GM19351 (cell line): ENCODE results near the gene DNAJC21.

Experiments
- ATAC-seq: cut with Tn5 transposase; IDR thresholded peaks from one replicate; pipeline ENCODE4 v1.9.1; 2021; ENCODE audit warnings: mild to moderate bottlenecking, moderate library complexity; ENCODE audit not compliant: unreplicated experiment

DNAJC21 gene

DNA sequence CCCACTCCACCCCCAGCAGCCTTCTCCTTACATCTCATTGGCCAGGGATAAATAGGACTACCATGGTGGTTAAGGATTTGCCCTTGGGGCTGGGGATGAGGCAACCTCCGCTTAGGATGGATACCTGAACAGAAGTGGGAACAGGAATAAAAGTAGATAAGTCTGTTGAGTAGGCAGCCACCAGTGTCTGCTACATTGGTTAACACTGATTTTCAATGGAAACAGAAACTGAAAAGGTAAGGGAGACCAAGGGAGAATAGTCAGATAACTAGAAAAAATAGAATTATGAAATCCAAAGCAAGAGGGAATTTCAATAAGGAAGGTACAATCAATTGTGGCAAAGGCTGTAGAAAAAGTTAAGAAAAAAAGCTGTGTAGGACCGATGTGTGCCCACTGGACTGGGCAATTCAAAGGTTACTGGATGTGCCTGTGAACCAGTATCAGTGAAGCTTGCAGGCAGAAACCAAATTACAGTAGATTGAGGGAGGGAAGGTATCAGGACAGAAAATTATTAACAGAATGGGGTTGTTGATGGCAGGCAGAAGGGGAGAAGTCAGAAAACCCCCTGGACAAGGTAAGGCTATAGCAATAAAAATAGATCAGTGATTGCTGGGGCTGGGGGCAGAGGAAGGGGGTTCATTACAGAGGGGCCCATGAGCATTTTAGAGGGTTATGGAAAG lies 48.7 kb downstream of the DNAJC21 start:
- ATAC-seq: no peak

DNA sequence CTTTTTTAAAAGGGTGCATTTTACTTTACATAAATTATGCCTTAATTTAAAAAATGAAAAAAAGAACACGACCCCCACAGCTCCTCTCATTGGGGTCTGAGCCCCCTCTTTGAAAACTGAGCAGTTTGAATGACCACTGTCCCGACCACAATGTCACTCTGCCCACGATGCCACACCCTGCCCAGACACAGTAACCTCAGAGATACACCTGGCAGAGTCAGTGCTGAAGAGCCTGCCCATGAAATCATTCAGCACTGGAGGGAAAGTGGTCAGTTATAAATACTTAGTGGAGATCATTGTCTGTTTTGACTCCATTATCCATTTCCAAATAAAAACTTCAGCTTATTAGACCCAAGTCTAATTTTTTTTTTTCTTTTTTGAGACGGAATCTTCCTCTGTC lies 49.3 kb downstream of the DNAJC21 start:
- no peak for ATAC-seq

DNA sequence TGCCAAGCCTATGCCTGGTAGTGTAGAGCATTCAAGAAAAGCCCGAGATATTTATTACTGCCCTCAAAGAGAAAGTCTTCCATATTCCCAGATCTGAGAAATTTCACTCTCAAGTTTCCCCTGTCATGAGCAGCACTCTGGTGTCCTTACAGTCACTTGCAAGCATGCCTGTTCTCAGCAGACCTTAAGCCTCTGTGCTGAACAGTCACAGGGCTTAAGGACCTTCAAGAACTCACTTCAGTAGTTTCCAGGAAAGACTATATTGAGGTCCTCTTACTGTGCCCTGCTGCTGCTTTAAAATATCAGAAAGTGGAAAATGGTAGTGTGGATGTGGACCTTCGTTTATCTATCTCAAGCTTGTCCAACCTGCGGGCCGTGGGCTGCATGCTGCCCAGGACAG lies 53.5 kb downstream of the DNAJC21 start:
- no peak for ATAC-seq

DNA sequence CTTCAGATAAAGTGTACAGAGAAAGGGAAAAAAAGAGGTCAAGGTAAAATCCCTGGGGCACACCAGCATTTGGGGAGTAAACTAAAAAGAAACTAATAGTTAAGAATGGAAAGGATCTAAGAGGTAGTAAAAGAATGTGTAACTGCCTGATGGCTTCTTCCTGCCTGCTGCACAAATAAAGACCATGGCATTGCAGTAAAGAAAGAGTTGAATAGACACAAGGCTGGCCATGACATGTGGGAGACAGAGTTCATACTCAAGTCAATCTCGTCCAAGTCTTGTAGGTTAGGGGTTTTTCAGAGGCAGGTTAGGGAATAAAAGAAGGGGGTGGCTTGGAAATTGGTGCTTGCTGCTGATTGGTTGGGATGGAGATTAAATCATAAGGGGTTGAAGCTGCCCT lies 57.6 kb downstream of the DNAJC21 start:
- ATAC-seq: no peak

DNA sequence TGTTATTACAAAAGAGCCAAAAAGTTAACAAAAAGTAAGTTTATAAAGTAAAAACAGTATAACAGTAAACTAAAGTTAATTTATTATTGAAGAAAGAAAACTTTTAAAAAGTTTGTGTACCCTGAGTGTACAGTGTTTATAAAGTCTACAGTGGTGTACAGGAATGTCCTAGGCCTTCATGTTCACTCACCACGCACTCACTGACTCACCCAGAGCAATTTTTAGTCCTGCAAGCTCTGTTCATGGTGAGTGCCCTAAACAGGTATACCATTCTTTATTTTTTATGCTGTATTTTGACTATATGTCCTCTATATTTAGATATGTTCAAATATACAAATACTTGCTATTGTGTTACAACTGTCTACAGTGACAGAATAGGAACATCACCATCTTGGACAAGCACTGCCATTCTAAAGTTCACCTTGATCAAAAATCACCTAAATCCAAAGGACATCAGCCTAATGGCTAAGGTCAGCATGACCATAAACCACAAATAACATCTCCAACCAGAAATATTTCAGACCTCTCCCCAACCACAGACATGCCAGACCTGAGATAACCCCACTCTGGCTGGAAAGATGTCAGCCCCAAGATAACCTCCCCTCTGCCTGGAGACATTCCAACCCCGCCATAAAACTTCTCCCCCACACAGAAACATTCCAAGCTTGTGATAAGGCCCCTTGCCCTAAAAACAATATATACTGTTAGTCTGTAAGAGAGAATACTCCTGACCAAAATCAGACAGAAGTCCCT lies 62.3 kb downstream of the DNAJC21 start:
- no peak for ATAC-seq

DNA sequence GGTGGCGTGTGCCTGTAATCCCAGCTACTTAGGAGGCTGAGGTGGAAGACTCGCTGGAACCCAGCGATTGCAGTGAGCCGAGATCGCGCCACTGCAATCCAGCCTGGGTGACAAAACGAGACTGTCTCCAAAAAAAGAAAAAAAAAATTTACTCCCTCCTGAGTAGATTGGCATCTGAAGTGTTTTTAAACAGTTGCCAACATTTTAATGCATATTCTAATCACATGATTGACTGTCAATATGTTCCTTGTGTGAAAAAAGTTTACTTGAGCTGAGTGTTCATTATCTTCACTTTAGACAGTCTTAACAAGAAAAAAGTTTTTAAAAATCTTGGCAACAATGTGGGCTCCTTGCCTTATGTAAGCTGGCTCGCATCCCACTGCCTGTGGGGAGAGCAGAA lies 64.6 kb downstream of the DNAJC21 start:
- no peak for ATAC-seq

DNA sequence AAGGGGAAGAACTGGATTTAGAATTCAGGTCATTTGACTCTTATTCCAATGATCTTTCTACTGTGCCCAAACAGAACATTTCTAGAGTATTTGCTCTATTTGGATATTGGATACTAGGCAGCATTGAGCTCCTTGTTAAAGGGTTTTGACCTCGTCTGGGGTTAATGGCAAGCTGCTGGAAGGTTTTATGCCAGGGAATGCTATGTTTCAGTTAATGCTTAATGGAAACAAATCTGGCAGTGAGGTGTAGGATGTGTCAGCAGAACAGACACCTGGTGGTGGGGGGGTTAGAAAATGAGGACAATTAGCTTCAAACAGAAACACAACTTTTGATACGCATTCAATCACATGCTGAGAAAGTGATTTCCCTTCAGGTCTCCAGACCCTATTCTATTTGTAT lies 66.9 kb downstream of the DNAJC21 start:
- ATAC-seq: no peak

DNA sequence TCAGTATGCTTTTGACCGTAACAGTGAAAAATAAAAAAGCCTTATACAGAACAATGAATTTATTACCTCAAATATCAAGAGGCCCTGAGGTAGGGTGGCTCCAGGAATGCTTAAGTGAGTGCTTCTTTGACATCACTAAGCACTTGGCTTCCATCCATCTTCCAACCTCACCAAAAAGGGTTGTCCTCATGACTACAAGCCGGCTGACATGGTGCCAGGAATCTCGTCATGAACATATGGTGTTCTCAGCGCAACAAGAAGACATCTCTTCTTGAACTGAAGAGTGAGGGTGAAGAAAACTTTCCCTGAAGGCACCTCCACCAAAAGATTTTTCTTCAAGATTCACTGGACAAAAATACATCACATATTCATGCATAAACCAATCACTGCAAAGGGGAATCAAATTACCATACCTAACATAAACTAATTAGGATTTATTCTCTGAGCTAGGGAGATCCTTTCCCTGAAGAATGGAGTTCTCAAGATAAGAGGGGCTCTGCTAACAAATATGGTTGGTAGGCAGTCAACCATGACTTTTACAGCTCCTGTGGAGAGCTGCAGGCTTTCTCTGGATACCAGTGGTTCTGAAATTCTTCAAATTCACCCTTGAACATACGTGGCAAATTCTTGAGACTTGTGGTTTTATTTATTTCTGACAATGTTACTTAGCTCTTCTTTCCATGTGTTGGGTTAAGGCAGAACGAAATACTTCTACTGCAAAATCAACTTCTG lies 68.9 kb downstream of the DNAJC21 start:
- no peak for ATAC-seq

DNA sequence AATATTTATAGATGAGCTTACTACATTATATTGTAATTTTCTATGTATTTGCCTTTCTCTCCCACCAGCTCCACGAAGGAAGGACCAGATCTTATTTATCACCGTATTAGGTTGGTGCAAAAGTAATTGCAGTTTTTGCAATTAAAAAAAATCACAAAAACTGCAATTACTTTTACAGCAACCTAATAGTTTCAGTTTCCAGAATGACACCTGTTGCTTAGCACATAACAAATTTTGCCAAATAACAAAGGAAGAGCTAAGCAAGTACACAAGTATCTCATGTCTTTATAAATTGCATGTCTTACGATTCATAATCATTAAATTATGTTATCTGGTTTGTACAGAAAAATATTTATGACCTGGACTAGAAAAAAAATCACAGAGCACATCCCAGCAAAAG lies 72.5 kb downstream of the DNAJC21 start:
- no peak for ATAC-seq

DNA sequence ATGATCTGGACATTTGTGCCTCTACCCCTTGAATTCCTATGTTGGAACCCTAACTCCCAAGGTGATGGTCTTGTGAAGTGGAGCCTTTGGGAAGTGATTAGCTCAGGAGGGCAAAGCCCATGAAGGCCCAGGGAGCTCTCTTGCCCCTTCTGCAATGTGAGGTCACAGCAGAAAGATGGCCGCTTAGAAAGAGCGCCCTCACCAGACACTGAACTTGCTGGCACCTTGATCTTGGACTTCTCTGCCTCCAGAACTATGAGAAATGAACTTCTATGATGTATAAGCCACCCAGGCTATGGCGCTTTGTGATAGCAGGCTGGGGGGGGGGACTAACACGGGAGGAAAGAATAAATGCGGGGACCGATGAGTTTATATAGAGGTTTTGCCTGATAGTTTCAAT lies 73.1 kb downstream of the DNAJC21 start:
- no peak for ATAC-seq

DNA sequence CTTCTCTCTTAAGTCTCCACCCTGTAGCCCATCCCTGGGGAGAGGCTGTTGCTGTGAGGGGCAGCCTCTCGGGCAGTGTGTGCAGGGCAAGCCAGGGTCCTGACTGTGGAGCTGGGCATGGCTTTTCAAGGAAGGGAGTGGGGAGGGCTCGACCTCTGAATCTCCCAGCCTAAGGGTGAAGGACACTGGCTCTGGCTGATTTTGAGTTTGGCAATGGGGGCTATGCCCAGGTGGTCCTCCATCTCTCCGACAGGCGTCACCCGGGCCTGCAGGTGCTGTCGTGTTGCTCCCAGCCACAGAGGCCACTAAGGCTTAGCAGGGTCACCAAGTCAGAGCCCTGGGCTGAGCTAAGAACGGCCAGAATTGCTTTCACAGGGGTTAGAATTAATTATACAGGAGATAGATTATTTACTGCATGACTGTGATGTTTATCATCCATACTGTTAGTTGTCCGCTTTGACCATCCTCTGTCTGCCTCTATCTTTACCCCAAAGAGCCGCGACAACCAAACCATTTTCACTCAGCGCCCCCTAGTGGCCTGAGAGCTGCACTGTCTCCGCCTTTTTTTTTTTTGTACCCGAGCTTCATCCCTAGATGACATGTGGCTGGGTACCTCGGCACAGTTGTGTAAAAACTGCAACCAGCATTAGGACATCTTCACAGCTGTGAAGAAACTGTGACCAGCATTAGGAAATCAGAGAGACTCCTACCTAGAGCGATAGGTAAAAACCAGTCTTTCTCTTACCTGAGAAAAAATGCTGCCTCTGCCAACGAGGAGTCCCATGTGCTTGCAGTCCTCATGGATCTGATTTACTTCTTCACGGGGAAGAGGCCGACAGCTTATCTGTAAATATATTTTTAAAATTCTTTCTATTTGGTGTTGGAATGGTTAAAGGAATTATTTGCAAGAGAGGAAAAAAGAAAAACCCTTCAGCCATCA lies 73.9 kb downstream of the DNAJC21 start:
- peak; percentile 81 for ATAC-seq

DNA sequence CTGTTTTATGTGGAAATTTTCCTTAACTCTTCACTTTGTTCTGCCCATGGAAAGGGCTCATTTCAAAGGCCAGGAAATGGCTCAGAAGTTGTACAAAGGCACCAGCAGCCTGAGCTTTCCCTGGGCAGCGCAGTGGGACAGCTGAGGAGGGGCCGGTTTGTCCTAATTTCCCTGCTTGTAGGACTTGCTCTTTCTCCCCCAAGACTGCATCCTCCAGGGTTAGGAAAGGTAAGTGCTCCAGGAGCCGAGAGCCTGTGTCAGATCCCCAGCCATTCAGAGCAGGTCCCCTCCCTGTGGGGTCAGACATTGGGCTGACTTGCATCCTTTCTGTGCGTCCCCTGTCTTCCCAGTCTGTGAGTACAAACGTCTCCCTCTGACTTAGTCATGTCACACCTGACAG lies 74.8 kb downstream of the DNAJC21 start:
- ATAC-seq: no peak

DNA sequence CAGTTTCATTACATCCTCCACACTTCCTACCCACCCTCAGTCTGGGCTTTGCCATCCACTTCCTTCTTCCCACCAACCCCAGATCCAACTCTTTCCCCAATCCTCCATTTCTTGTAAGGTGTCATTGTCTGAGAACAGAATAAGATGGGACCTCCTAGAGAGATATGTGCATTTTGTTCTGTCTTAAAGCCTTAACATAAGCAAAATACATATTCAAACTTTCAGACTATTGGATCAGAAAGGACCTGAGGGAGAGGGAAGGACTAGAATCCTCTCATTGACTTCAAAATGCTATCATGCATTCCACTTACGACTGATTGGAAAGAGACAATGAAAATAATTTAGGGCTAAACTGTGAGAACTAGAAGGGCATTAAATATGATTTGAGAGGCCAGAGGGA lies 75.4 kb downstream of the DNAJC21 start:
- no peak for ATAC-seq
